Measurements from ENCODE around the gene PGLYRP4.

Gene PGLYRP4

DNA sequence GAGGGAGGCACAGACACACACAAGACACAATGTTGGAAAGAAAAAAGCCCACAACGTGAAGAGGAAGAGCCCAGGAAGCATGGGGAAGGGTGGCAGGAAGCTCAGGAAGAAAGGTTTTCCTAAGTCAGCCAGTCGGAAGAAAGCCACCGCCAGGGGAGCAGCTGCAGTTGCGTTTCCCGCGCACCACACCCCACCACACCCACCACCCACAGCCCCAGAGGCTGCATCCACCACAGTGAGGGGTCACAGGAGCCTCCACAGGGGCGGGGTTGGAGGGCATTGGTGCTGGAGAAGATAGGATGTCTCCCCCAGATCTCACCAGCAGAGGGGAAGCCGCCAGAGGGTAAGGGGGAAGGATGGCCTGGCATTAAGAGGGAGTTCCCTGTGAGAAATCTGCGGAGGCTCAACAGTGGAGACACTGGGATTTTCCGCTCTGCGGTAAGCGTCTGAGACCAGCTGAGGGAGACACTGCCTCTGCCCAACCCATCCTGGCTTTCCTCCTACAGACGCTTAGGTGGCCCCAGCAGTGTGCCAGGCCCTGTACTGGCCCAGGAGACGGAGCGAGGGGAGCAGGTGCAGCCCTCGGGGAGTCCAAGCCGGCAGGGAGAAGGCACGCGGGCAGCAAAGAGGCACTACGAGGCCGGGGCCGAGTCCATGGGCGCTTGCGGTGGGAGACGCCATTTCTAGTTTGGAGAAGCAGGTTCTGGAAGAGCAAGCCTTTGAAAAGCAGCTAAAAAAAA lies 55.7 kb downstream of the PGLYRP4 start:
- H3K4me1 ChIP-seq (ENCODE audit: control insufficient read depth, insufficient read depth, low read length) = no peaks in the 10 kb centered on the region
- ChIA-PET POLR2A (no interaction called here), CTCF (interaction anchor here (0.6 kb wide), 1 partner anchor 527 kb away, joined by 4 read pairs; no protein-coding TSS in a partner anchor)
- H3K9me3 ChIP-seq (ENCODE audit: control insufficient read depth, insufficient read depth, low read depth, low read length) = no peaks in the 10 kb centered on the region
- TF ChIP-seq ZNF423 (tag by site-specific recombination; IDR thresholded peaks at IDR 0.05) = no peak
- TF ChIP-seq KLF1 (tag by site-specific recombination; IDR thresholded peaks at IDR 0.05) = peak; percentile 41
- TF ChIP-seq ZNF571 (tag by site-specific recombination; IDR thresholded peaks at IDR 0.05) = no peak
- TF ChIP-seq, protein P1, sequence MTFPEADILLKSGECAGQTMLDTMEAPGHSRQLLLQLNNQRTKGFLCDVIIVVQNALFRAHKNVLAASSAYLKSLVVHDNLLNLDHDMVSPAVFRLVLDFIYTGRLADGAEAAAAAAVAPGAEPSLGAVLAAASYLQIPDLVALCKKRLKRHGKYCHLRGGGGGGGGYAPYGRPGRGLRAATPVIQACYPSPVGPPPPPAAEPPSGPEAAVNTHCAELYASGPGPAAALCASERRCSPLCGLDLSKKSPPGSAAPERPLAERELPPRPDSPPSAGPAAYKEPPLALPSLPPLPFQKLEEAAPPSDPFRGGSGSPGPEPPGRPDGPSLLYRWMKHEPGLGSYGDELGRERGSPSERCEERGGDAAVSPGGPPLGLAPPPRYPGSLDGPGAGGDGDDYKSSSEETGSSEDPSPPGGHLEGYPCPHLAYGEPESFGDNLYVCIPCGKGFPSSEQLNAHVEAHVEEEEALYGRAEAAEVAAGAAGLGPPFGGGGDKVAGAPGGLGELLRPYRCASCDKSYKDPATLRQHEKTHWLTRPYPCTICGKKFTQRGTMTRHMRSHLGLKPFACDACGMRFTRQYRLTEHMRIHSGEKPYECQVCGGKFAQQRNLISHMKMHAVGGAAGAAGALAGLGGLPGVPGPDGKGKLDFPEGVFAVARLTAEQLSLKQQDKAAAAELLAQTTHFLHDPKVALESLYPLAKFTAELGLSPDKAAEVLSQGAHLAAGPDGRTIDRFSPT (tag by site-specific recombination; IDR thresholded peaks at IDR 0.05) = no peak
- TF ChIP-seq ZNF658 (tag by site-specific recombination; IDR thresholded peaks at IDR 0.05) = no peak
- no peak for TF ChIP-seq KLF8 (tag by site-specific recombination; IDR thresholded peaks at IDR 0.05)
- H3K4me3 ChIP-seq (ENCODE audit: low read depth, low read length) = no peak overlapping the region
- H3K36me3 ChIP-seq (ENCODE audit: control insufficient read depth in 2 of 2, insufficient read depth in 1 of 2, low read length in 2 of 2) = no peaks in the 10 kb centered on the region
- H3K27ac ChIP-seq (ENCODE audit: extremely low read depth, low read depth, low read length) = no peak overlapping the region

DNA sequence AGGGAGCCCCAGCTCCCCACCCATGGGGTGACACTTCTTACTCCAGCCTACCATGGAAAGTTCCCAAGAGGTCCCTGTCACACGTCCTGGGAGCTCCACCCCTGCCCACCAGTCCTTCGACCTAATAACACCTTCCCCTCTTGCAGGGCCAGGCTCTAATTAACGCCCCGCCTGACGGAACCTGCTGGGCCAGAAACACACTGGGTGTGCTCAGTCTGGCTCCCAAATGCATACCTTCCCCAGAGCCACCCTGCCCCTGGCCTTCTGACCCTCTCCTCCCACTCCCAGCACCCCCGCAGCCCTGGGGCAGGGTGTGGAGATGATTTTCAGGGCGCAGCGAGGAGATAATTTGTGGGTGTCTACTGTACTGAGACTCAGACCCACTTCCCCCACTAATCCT lies 56.5 kb downstream of the PGLYRP4 start:
- no peak overlapping the region for H3K27ac ChIP-seq (ENCODE audit: extremely low read depth, low read depth, low read length)
- ChIA-PET CTCF (interaction anchor here (1.0 to 1.4 kb wide), 2 partner anchors 29 to 61 kb away, joined by 3 to 4 read pairs; no protein-coding TSS in a partner anchor), POLR2A (no interaction called here)
- no peaks in the 10 kb centered on the region for H3K9me3 ChIP-seq (ENCODE audit: control insufficient read depth, insufficient read depth, low read depth, low read length)
- H3K4me1 ChIP-seq (ENCODE audit: control insufficient read depth, insufficient read depth, low read length) = no peaks in the 10 kb centered on the region
- H3K4me3 ChIP-seq (ENCODE audit: low read depth, low read length) = no peak overlapping the region
- H3K36me3 ChIP-seq (ENCODE audit: control insufficient read depth in 2 of 2, insufficient read depth in 1 of 2, low read length in 2 of 2) = no peaks in the 10 kb centered on the region
- no peak for TF ChIP-seq ZNF433 (tag by site-specific recombination; IDR thresholded peaks at IDR 0.05; ENCODE audit: low read depth)
- no peak for TF ChIP-seq ZNF37A (tag by site-specific recombination; IDR thresholded peaks at IDR 0.05)
- 0 out of 2 replicates have a peak, but pooled peaks have one; percentile 8 for TF ChIP-seq KLF1 (tag by site-specific recombination; IDR thresholded peaks at IDR 0.05)
- no peak for TF ChIP-seq ZNF23 (tag by site-specific recombination; IDR thresholded peaks at IDR 0.05; ENCODE audit: borderline replicate concordance)
- TF ChIP-seq ZNF138 (tag by site-specific recombination; IDR thresholded peaks at IDR 0.05; ENCODE audit: borderline replicate concordance) = no peak
- TF ChIP-seq ZBTB8A (tag by site-specific recombination; IDR thresholded peaks at IDR 0.05) = no peak
- TF ChIP-seq ZNF521 (tag by site-specific recombination; IDR thresholded peaks at IDR 0.05) = no peak

DNA sequence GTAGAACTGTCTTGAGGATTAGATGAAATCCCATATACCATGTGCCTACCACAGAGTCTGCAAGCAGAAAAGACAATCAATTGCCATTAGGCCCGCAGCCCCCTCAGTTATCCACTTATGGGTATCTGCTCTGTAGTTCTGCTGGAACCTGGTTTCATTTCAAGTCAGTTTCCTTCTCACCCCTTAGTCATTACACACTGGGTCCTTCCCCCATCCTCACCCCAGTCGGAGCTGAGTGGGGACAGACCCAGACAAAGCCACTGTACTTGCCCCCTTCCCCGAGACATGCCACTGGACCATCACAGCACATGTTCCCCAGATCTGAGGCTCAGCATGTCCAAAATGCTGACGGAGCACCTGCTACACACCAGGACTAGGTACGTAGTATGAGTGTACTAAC lies 57.1 kb downstream of the PGLYRP4 start:
- CTCF ChIA-PET = interaction anchor here (1.0 to 1.4 kb wide), 2 partner anchors 30 to 61 kb away, joined by 3 to 4 read pairs; no protein-coding TSS in a partner anchor
- Histone ChIP-seq H3K9me3 (ENCODE audit: control insufficient read depth, insufficient read depth, low read depth, low read length) (no peaks in the 10 kb centered on the region), H3K4me3 (ENCODE audit: low read depth, low read length) (no peak overlapping the region), H3K36me3 (ENCODE audit: control insufficient read depth in 2 of 2, insufficient read depth in 1 of 2, low read length in 2 of 2) (no peaks in the 10 kb centered on the region), H3K4me1 (ENCODE audit: control insufficient read depth, insufficient read depth, low read length) (no peaks in the 10 kb centered on the region), H3K27ac (ENCODE audit: extremely low read depth, low read depth, low read length) (no peak overlapping the region)
- TF ChIP-seq ZNF274 (IDR thresholded peaks at IDR 0.05; ENCODE audit: low read length) (no peak), ZNF274 (tag by site-specific recombination; IDR thresholded peaks at IDR 0.05; ENCODE audit: borderline replicate concordance) (no peak), ZNF341 (tag by site-specific recombination; IDR thresholded peaks at IDR 0.05; ENCODE audit: low read depth) (no peak)
- POLR2A ChIA-PET = no interaction called here

DNA sequence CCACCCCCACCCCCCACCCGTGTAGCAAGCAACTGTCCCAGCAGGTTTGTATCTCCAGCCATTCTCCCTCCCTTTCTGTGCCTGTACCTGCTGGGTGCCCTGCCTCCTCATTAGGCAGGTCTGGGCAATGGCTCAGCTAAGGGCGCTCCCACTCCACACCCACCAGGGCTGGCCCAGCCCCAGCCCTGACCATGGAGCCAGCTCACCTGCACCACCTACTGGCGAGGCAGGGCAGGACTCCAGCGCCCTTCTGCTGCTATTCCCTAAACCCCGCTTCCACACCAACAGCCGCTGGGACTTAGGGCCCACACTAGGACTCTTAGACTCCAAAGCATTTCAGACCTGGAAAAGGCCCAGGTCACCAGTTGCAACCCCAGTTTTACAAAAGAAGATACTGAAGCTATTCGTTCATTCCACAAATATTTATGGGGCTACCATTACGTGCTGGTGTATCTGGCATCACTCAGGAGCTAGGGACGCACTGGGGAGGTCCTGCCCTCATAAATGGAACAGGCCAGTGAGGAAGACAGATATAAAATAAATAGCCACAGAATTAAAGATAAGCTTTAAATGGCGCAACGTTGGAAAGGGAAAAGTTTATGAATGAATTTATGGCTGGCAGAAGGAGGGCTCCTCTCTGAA lies 59.9 kb downstream of the PGLYRP4 start:
- Histone ChIP-seq H3K9me3 (ENCODE audit: control insufficient read depth, insufficient read depth, low read depth, low read length) (no peaks in the 10 kb centered on the region), H3K4me1 (ENCODE audit: control insufficient read depth, insufficient read depth, low read length) (no peaks in the 10 kb centered on the region), H3K27ac (ENCODE audit: extremely low read depth, low read depth, low read length) (no peak overlapping the region), H3K36me3 (ENCODE audit: control insufficient read depth in 2 of 2, insufficient read depth in 1 of 2, low read length in 2 of 2) (no peaks in the 10 kb centered on the region), H3K4me3 (ENCODE audit: low read depth, low read length) (no peak overlapping the region)
- CTCF ChIA-PET = interaction anchor here (0.6 to 1.5 kb wide), 13 partner anchors 8 to 481 kb away, joined by 3 to 6 read pairs (median 3); no protein-coding TSS in a partner anchor
- POLR2A ChIA-PET = no interaction called here
- TF ChIP-seq EGR2 (tag by site-specific recombination; IDR thresholded peaks at IDR 0.05; ENCODE audit: low read depth) = peak; percentile 77
- no peak for TF ChIP-seq WT1 (tag by site-specific recombination; IDR thresholded peaks at IDR 0.05)
- TF ChIP-seq ZFHX2 (tag by site-specific recombination; conservative IDR thresholded peaks at IDR 0.05) = peak; percentile 90
- no peak for TF ChIP-seq ZNF768 (tag by site-specific recombination; IDR thresholded peaks at IDR 0.05)
- TF ChIP-seq KLF1 (tag by site-specific recombination; IDR thresholded peaks at IDR 0.05) = peak; percentile 81
- no peak for TF ChIP-seq KLF7 (tag by site-specific recombination; IDR thresholded peaks at IDR 0.05; ENCODE audit: borderline replicate concordance)
- TF ChIP-seq, protein P2, sequence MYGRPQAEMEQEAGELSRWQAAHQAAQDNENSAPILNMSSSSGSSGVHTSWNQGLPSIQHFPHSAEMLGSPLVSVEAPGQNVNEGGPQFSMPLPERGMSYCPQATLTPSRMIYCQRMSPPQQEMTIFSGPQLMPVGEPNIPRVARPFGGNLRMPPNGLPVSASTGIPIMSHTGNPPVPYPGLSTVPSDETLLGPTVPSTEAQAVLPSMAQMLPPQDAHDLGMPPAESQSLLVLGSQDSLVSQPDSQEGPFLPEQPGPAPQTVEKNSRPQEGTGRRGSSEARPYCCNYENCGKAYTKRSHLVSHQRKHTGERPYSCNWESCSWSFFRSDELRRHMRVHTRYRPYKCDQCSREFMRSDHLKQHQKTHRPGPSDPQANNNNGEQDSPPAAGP (tag by site-specific recombination; IDR thresholded peaks at IDR 0.05) = no peak
- peak; percentile 45 for TF ChIP-seq ZNF654 (tag by site-specific recombination; IDR thresholded peaks at IDR 0.05; ENCODE audit: low read depth)
- no peak for TF ChIP-seq ZNF19 (tag by site-specific recombination; IDR thresholded peaks at IDR 0.05; ENCODE audit: low read depth)

Measured in HEK293 (cell line).